Esophagus squamous epithelium (tissue), 4 donors: Measurements from ENCODE around the gene MEF2C.
"Not testable (repeated sequence)": the region's sequence is repeated elsewhere in the genome, so short reads cannot be mapped to it uniquely, and the experiment has no call there.

ENCODE experiments used
- POLR2A ChIP-seq, 4 donors: fragments of 450-650 bp; IDR thresholded peaks; one replicate each; pipeline ENCODE4 v1.6.1; 2017; ENCODE audit warnings: antibody characterized with exemption in 4 of 4, mild to moderate bottlenecking in 4 of 4, moderate library complexity in 3 of 4
- TF ChIP-seq, protein P1 (sequence below), 6 experiments: fragments of 450-650 bp in 4 of 6; fragments of 200-600 bp in 2 of 6; sonication (generic) in 2 of 6; IDR thresholded peaks; one replicate each; pipeline ENCODE4 v1.5.1; 2016 to 2019; ENCODE audit warnings: antibody characterized with exemption in 6 of 6, mild to moderate bottlenecking in 4 of 6, moderate library complexity in 4 of 6

DNA sequence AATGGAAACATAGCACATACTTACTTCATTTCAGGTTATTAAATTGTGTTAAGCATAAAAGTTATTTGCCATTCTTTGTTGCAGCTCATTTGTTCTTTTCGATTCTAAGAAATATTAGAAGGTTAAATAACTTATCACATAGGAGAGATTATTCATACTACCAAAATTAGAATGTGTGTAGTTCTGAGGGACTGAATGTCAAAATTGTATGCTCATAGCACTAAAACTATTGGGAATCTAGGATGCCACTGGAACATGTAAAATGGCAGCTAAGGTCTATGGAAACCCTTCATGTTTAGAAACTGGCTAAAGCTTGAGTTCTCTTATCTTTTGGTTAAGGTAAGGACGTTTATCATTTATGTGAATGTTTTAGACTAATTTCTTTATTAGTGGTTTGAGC lies 21.5 kb upstream of the MEF2C start:
- not testable (repeated sequence) for TF ChIP-seq POLR2A (IDR thresholded peaks at IDR 0.05)
- TF ChIP-seq, protein P1, sequence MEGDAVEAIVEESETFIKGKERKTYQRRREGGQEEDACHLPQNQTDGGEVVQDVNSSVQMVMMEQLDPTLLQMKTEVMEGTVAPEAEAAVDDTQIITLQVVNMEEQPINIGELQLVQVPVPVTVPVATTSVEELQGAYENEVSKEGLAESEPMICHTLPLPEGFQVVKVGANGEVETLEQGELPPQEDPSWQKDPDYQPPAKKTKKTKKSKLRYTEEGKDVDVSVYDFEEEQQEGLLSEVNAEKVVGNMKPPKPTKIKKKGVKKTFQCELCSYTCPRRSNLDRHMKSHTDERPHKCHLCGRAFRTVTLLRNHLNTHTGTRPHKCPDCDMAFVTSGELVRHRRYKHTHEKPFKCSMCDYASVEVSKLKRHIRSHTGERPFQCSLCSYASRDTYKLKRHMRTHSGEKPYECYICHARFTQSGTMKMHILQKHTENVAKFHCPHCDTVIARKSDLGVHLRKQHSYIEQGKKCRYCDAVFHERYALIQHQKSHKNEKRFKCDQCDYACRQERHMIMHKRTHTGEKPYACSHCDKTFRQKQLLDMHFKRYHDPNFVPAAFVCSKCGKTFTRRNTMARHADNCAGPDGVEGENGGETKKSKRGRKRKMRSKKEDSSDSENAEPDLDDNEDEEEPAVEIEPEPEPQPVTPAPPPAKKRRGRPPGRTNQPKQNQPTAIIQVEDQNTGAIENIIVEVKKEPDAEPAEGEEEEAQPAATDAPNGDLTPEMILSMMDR (IDR thresholded peaks at IDR 0.05), result not testable (repeated sequence)
